PC-9 (cell line): ENCODE measurements around the gene CAVIN3. TPM values are rescaled to one million over a fixed set of nuclear protein-coding genes. Genes with fewer than 3 reads are reported as not detected.

Experiments
- BruUV-seq: library from RNA; stranded (reverse); fragments of 400-500 nt; replicated peaks from 2 replicates; lab custom pipeline; 2021; lab: Mats Ljungman, UMichigan
- CTCF ChIA-PET: fragments of 300-600 bp; sonication (Branson Sonifier 250); formaldehyde crosslinking; loops from one replicate; lab custom pipeline; 2022; ENCODE audit warnings: antibody characterized with exemption; lab: Charles Lee
- POLR2A ChIA-PET: fragments of 300-600 bp; sonication (Branson Sonifier 250); formaldehyde crosslinking; loops from one replicate; lab custom pipeline; 2022; ENCODE audit warnings: antibody characterized with exemption; ENCODE audit not compliant: unreplicated experiment; lab: Charles Lee
- DNase-seq, 2 experiments: peaks; one replicate each; pipeline versions ENCODE4 v3.0.0 to v3.0.0-alpha.2; 2015 to 2022; ENCODE audit warnings: mixed read lengths in 1 of 2
- H2AFZ ChIP-seq: fragments of 200-600 bp; sonication (generic); 2 replicates; pipeline ENCODE4 v1.8.1; 2017; ENCODE audit warnings: antibody characterized with exemption
- H3F3A ChIP-seq: fragments of 200-600 bp; sonication (generic); 2 replicates; pipeline ENCODE4 v1.8.1; 2017; ENCODE audit warnings: antibody characterized with exemption, mild to moderate bottlenecking, low read depth; ENCODE audit not compliant: insufficient read depth
- H3K27ac ChIP-seq: fragments of 200-600 bp; sonication (generic); 2 replicates; pipeline ENCODE4 v1.6.1; 2016; ENCODE audit warnings: mixed run types
- H3K27me3 ChIP-seq: fragments of 200-600 bp; sonication (generic); 2 replicates; pipeline ENCODE4 v1.6.1; 2016; ENCODE audit warnings: low read depth, mixed run types; ENCODE audit not compliant: insufficient read depth
- H3K36me3 ChIP-seq: fragments of 200-600 bp; sonication (generic); 2 replicates; pipeline ENCODE4 v1.6.1; 2016; ENCODE audit warnings: low read depth, mixed run types
- H3K4me1 ChIP-seq: fragments of 200-600 bp; sonication (generic); replicated peaks from 2 replicates; pipeline ENCODE4 v1.6.1; 2016; ENCODE audit warnings: mixed run types; ENCODE audit not compliant: insufficient read depth
- H3K4me2 ChIP-seq: fragments of 200-600 bp; sonication (generic); 2 replicates; pipeline ENCODE4 v1.6.1; 2017; ENCODE audit warnings: mixed run types
- H3K4me3 ChIP-seq: fragments of 200-600 bp; sonication (generic); 2 replicates; pipeline ENCODE4 v1.6.1; 2016; ENCODE audit warnings: mixed run types
- H3K79me2 ChIP-seq: fragments of 200-600 bp; sonication (generic); 2 replicates; pipeline ENCODE4 v1.6.1; 2017; ENCODE audit warnings: low read depth, mixed run types
- H3K9me2 ChIP-seq: fragments of 200-600 bp; sonication (generic); 2 replicates; pipeline ENCODE4 v1.8.1; 2017; ENCODE audit warnings: mild to moderate bottlenecking; ENCODE audit not compliant: insufficient read depth
- H3K9me3 ChIP-seq: fragments of 200-600 bp; sonication (generic); 2 replicates; pipeline ENCODE4 v1.8.1; 2016; ENCODE audit warnings: low read depth; ENCODE audit not compliant: insufficient read depth
- H4K20me1 ChIP-seq: fragments of 200-600 bp; sonication (generic); 2 replicates; pipeline ENCODE4 v1.8.1; 2017; ENCODE audit not compliant: insufficient read depth
- CTCF ChIP-seq: fragments of 200-600 bp; sonication (generic); conservative IDR thresholded peaks from 2 replicates; pipeline ENCODE4 v1.6.1; 2017; ENCODE audit warnings: mixed run types, antibody characterized with exemption, mild to moderate bottlenecking, moderate library complexity
- EZH2 ChIP-seq: fragments of 200-600 bp; sonication (generic); IDR thresholded peaks from 2 replicates; pipeline ENCODE4 v1.8.0; 2017; ENCODE audit warnings: antibody characterized with exemption, low read depth
- intact Hi-C: fragments of 100-400 bp; cut with micrococcal nuclease; formaldehyde crosslinking; loops from one replicate; pipeline ENCODE4 v1.10.0; 2022; ENCODE audit not compliant: unreplicated experiment
- total RNA-seq: library from RNA; stranded (reverse); gene quantifications from 2 replicates; pipeline ENCODE4 v1.2.3, GENCODE V29; 2021

The CAVIN3 gene
- total RNA-seq, 1 experiment from 2014 or later = 26.0 TPM

- POLR2A ChIA-PET = interaction anchor here (0.6 kb wide), 1 partner anchor 296 kb away, joined by 4 read pairs; no protein-coding TSS in a partner anchor
- H3F3A ChIP-seq = no peaks in the 10 kb centered on the region
- peak in 1 of 2 experiments; percentile 23 for DNase-seq
- H3K9me2 ChIP-seq = no peaks in the 10 kb centered on the region
- no peak overlapping the region for H3K27ac ChIP-seq
- no peaks in the 10 kb centered on the region for H3K4me1 ChIP-seq
- no peaks in the 10 kb centered on the region for H3K36me3 ChIP-seq
- intact Hi-C loops = no loop called here
- H3K9me3 ChIP-seq = no peaks in the 10 kb centered on the region
- H3K79me2 ChIP-seq = no peaks in the 10 kb centered on the region
- BruUV-seq = no TSS peak
- no peak overlapping the region for H3K4me3 ChIP-seq
- H3K27me3 ChIP-seq = no peaks in the 10 kb centered on the region
- no peak overlapping the region for H3K4me2 ChIP-seq
- no peaks in the 10 kb centered on the region for H4K20me1 ChIP-seq
- CTCF ChIA-PET = no interaction called here
- no peak overlapping the region for H2AFZ ChIP-seq
- TF ChIP-seq CTCF (peak; percentile 68), EZH2 (no peak)
Measured at GRCh38 chr11:6315811-6316425, 4.4 kb downstream of the CAVIN3 start.

GRCh38 chr11:6312106-6312505 is 8.2 kb downstream of the CAVIN3 start:
- ChIA-PET CTCF (no interaction called here), POLR2A (interaction anchor here (0.6 kb wide), 1 partner anchor 38 kb away, joined by 3 read pairs; no protein-coding TSS in a partner anchor)
- intact Hi-C loops = no loop called here
- Histone ChIP-seq H3K36me3 (no peaks in the 10 kb centered on the region), H3K27me3 (no peaks in the 10 kb centered on the region), H3K4me2 (no peak overlapping the region), H2AFZ (no peak overlapping the region), H3K4me1 (no peaks in the 10 kb centered on the region), H3F3A (no peaks in the 10 kb centered on the region), H3K9me2 (no peaks in the 10 kb centered on the region), H3K9me3 (no peaks in the 10 kb centered on the region), H4K20me1 (no peaks in the 10 kb centered on the region), H3K27ac (no peak overlapping the region), H3K4me3 (no peak overlapping the region), H3K79me2 (no peaks in the 10 kb centered on the region)
- TF ChIP-seq CTCF (no peak), EZH2 (no peak)
- no peak for DNase-seq
- BruUV-seq = no TSS peak

GRCh38 chr11:6307876-6308275 is 12.4 kb downstream of the CAVIN3 start:
- TF ChIP-seq EZH2 (no peak), CTCF (no peak)
- H3K4me2 ChIP-seq = no peak overlapping the region
- no peaks in the 10 kb centered on the region for H3K4me1 ChIP-seq
- H3K36me3 ChIP-seq = no peaks in the 10 kb centered on the region
- H3K4me3 ChIP-seq = no peak overlapping the region
- CTCF ChIA-PET = no interaction called here
- H3K9me3 ChIP-seq = no peaks in the 10 kb centered on the region
- H2AFZ ChIP-seq = no peak overlapping the region
- no peak for DNase-seq
- POLR2A ChIA-PET = no interaction called here
- no peaks in the 10 kb centered on the region for H3K79me2 ChIP-seq
- H3K27me3 ChIP-seq = no peaks in the 10 kb centered on the region
- no peaks in the 10 kb centered on the region for H3K9me2 ChIP-seq
- no peaks in the 10 kb centered on the region for H3F3A ChIP-seq
- BruUV-seq = no TSS peak
- intact Hi-C loops = no loop called here
- H4K20me1 ChIP-seq = no peaks in the 10 kb centered on the region
- H3K27ac ChIP-seq = no peak overlapping the region
